Astrocyte of the hippocampus (primary cell): Measurements from ENCODE around the gene LMNTD1.

Source experiments
- DNase-seq: peaks from one replicate; pipeline ENCODE4 v3.0.0; 2011; ENCODE audit warnings: low read depth, low spot score

LMNTD1 gene

GRCh38 chr12:25556153-25556552 lies 3.1 kb upstream of the LMNTD1 start:
- DNase-seq, result no peak

DNA sequence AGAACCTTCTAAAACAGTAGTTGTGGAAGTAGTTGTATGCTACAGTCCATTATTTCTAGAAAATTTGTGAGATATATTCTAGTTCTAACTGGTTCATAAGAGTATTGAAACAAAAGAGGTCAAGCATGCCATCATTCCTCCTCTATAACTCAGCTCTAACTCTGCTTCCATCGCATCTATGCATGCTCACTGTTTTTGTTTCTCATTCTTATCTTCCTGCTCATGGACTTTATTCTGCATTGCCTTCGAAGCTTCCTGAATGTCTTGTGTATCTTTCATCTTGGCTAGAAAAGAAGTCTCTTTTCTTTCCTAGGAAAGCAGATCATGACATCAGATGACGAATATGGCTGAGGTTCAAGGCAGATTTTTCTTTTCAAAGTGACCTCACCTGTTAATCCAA lies 402 bp downstream of the LMNTD1 start:
- DNase-seq, result peak; percentile 30

- DNase-seq, result peak; percentile 25
Observed at GRCh38 chr12:25550186-25550585, 2.9 kb downstream of the LMNTD1 start.

- DNase-seq, result no peak
Observed at GRCh38 chr12:25549120-25549519, 4.0 kb downstream of the LMNTD1 start.

GRCh38 chr12:25546318-25546717 lies 6.8 kb downstream of the LMNTD1 start:
- DNase-seq, result no peak

DNA sequence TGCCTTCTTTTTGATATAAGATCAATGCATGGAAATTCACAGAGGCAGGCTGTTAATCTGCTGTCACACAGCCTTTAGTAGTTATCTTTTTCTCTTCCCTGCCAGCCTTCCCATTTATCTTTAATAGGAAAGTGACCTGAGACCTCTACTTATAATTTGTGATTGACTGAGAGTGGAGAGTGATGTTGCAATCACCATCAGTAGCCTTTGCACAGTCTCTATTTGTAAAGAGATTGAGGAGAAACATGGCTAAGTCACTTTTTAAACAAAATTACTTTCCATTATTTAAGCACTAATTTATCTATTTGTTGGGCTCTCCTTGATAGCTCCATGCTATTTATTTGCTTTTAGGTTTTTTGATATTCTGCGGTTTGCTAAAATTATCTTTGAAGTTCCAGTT lies 19.9 kb downstream of the LMNTD1 start:
- DNase-seq, result no peak

DNA sequence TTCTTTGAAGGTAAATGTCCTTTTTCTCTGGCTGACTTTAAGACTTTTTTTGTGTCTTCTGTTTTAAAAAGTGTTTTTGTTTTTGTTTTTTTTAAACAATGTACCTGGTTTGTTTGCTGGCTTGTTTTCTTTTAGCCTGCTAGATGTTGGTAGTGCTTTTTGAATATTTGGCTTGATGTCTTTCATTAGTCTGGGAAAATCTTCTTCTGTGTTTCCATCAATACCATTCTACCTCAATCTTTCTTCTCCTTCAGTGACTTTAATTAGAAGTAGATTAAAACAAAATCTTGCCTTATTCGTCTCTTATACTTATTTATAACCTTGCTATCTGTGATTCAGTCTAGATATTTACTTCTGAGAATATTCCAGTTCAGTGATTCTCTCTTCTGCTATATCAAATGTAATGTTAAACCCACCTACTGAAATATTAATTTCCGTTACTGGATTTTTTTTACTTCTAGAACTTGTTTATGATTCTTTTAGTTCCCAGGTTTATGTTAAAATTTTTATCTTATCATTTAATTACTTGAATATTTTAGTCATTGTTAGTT lies 21.5 kb downstream of the LMNTD1 start:
- DNase-seq, result no peak

DNA sequence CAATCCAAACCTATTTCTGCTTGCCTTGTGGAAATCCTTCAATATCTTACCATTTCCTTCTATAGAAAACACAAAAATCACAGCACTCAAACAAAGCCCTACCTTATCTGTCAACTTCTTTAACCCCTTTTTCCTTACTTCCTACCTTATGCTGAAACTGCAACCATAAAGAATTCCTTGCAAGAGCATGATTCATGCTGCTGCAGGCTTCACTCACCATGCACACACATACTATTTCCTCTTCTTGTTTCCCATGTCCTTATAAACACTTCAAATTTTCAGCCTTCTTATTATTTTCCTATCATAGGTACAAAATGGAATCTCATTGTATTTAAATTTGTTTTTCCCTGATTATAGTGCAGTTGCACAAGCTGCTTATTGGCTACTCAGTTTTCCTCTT lies 23.3 kb downstream of the LMNTD1 start:
- peak; percentile 18 for DNase-seq

DNA sequence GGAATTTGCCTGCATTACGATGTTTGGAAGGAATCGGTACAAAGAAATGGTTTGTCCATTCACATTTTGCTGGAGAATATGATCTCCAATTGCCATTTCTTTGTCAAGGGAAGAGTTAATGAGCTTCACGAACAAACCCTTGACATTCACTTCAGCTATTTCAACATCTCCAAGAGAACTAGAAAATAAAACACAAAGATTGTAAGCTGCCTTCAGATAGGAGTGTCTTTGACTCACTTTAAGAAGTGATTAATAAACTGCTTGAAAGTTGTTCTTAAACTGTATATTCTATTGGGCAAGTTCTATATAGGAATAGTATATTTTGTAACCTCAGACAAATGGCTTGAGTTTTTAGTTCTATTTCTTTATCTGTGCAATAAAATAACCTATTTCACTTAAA lies 26.3 kb downstream of the LMNTD1 start:
- DNase-seq, result no peak

GRCh38 chr12:25524366-25524765 lies 28.7 kb downstream of the LMNTD1 start:
- DNase-seq, result no peak

DNA sequence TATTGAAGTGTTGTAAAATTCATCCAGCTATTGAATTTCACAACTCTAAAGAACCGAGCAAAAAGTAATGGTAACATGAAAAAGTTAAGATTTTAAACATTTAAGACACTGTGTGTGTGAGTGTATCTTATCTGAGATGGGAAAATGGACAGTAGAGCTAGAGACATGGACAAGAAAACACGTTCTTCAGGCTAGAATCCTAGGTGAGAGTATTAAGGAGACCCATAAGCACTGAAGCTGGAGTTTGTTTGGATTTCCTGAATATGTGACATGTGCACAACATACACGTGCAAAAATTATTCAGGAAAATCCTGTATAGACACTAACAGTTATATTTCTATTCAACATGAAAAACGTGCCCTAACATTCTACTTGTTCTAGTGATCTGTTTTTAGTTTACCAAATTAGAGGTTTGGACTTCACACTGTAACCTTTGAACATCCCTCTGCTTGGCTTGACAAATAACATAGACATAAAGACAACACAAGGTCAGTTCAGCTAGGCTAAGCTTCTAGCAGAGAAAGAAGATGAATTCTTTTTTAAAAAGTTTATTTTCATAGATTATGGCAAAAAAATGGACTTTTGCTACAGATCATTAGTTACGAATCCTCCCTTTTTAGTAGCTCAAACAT lies 31.3 kb downstream of the LMNTD1 start:
- DNase-seq, result no peak

- peak; percentile 2 for DNase-seq
Observed at GRCh38 chr12:25518512-25518911, 34.6 kb downstream of the LMNTD1 start.

GRCh38 chr12:25504744-25505143 lies 48.3 kb downstream of the LMNTD1 start:
- no peak for DNase-seq

DNA sequence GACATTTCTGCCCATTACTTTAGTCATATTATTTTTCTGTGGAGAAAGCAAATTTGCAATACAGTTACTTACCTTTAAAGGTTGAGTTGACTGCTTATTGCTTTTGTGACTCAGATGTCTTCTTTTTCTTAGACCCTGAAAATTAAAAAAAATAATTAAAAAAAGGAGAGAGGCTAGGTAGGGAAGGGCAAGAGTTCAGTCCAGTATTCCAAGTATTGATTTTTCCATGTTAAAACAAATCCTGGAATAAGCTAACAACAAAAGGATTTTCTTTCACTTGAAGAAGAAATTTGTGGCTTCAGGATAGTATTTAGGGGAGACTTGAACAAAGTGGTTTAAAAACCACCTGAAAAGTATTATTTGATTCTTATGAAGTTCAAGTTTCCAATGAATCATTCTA lies 49.4 kb downstream of the LMNTD1 start:
- no peak for DNase-seq

GRCh38 chr12:25502596-25502995 lies 50.5 kb downstream of the LMNTD1 start:
- DNase-seq, result no peak

DNA sequence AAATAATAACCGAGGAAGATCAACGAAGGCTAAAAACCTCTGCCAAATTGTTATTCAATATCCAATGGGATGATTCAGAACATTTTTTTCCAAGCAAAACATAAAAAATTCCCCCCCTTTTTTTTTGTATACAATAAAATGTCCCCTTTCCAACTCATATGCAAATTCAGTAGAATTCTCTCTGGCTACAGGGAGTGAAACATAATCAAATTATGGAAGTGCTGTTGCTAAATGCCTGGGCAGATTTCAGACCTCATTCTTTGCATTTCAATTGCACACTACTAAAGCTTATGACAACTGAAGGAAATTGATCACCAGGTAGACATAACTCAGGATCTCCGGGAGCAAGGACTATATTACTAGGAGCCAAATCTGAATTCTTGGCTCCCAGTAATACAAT lies 51.0 kb downstream of the LMNTD1 start:
- DNase-seq, result peak; percentile 34

DNA sequence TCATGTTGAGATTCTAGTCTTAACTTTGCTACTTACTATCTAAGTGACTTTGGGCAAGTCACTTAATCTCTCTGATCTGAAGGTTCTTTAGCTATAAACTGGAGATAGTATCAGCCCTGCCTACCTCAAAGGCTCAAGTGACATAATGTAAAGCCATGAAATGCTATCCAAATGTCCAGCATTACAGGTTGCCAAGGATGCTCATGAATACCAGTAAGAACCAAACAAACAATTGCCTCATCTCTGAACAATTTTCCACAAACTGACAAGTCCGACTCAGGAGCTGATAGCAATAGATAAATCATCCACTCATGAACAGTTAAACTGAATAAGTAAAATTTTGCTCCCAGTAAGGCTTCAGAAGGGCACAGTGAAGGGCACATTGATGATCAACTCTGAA lies 51.5 kb downstream of the LMNTD1 start:
- DNase-seq, result peak; percentile 31

DNA sequence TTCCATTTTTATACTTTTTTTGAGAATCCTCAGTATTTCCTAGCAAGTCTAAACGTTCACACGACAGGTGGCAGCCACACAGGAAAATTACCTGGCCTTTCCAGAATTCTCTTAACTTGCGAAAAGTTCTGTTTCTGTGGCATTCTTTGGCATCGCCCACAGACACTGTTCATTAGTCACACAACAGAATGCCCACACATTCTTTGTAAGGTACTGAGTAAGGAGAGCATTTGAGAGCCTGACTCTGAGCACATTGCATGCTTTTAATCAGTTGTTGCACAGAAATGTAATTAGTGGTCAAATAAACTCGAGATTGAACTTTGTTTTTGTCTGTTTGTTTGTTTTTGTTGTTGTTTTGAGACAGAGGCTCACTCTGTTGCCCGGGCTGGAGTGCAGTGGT lies 52.4 kb downstream of the LMNTD1 start:
- peak; percentile 69 for DNase-seq

DNA sequence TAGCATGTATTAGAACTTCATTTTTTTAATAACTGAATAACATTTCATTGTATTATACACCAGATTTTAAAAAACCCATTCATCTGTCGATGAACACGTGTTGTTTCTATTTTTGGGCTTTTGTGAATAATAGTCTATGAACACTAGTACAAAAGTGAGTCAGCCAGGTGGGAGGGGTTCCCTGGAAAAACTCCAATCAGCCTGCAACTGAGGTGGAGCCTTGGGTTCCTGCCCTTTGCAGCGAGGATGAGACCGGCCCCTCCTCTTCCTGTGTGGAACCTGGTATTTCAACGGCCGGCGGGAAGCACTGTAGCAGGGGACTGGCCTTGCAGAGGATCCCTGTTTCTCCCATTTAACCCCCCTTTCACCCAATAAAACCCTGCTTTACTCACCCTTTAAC lies 56.1 kb downstream of the LMNTD1 start:
- DNase-seq, result no peak

DNA sequence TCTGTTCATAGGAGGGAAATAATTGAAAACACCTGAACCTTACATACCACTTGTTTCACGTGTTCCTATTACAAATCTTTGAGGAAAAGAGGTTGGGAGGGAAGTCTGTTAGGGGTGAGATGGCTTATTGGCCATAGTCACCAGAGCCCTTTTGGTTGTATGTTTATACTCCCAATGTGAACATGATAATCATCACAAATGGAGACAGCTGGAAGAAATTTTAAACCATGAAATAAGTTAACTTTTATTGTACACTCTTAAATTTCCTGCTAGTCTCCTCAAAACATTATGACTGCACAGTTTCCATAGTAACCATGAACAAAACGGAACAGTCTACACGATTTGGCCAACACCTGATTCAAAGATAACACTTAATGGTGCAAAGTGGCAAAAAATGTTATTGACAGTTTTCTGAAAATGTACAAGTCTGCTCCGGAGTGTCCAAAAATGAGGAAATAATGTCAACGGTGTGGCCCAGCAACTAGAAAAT lies 56.9 kb downstream of the LMNTD1 start:
- peak; percentile 9 for DNase-seq

DNA sequence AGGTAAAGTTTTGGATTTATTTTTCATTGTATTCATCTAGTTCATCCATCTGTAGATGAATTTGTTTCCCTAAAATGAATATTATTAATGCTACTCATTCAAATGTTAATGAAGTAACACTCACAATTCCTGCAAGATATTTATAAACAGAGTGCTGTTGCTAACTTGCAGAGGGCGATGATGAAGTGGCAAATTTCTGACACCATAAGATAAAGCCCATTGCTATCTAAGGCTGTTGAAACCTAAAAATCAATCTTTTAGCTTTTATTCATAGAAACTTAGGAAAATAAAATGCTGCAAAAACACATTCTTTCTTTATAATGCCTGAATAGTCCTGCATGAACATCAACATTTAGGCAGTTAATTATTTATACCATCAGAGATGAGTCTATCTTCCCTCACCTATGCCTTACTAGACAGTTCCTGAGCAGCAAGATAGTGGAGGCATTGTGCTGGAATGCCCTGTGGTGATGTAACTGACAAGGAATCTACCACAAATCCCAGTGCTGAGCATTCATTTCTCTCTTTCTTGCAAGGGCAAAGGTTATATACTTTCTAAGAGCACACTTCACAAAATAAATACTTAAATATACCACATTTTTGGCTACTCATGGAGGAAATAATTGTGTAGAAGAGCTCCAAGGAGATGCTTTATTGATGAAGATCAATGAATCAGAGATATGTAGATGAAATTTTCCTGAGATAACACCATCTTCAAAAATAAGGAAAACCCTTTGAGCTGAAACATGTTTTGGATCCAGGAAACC lies 57.6 kb downstream of the LMNTD1 start:
- peak; percentile 71 for DNase-seq

DNA sequence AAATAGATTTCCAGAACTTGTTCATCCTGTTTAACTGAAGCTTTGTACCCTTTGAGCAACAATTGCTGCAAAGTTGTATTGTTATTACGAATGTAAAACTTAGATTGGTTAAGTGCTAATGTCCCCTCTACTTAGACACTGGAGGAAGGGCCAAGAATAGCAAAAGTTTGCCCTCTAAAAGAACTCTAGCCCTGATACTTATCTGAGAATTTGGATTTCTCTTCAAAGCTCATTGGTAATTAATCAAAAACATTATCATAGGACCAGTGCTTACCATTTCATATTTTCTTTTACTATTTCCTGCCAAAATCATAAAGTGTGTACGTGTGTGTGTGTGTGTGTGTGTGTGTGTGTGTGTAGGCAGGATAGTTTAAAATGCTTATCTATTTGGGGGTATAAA lies 58.2 kb downstream of the LMNTD1 start:
- no peak for DNase-seq

DNA sequence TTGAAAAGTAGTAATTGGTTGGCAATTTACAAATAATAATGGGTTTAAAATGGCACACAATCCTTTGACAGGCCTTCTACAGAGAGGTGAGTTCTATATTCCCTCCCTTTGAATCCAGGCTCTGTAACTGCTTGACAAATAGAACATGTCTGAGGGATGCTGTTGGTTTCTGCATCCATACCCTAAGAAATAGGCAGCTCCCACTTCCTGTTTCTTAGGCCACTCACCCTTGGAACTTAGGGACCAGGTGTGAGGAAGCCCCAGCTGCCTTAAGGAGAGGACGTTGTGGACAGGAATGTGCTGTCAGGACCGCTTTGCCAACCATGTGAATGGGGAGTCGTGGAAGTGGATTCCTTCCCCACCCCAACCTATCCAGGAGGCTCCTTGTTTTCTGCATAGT lies 59.4 kb downstream of the LMNTD1 start:
- no peak for DNase-seq
